Coronary artery (tissue), 2 donors: ENCODE measurements around the gene ATP1A1.

Source experiments
- DNase-seq: peaks from one replicate; pipeline ENCODE4 v3.0.0-alpha.2; 2017; ENCODE audit warnings: low spot score
- H3K27ac ChIP-seq, 2 donors: fragments of 200-600 bp; sonication (generic); one replicate each; pipeline ENCODE4 v1.5.1; 2016 to 2019
- H3K4me3 ChIP-seq: fragments of 200-600 bp; sonication (generic); 2 replicates; pipeline ENCODE4 v1.5.1; 2016; ENCODE audit warnings: mild to moderate bottlenecking, moderate library complexity
- TF ChIP-seq, protein P1 (sequence below): fragments of 200-600 bp; sonication (generic); IDR thresholded peaks from one replicate; pipeline ENCODE4 v1.5.1; 2019; ENCODE audit warnings: antibody characterized with exemption

ATP1A1 gene

DNA sequence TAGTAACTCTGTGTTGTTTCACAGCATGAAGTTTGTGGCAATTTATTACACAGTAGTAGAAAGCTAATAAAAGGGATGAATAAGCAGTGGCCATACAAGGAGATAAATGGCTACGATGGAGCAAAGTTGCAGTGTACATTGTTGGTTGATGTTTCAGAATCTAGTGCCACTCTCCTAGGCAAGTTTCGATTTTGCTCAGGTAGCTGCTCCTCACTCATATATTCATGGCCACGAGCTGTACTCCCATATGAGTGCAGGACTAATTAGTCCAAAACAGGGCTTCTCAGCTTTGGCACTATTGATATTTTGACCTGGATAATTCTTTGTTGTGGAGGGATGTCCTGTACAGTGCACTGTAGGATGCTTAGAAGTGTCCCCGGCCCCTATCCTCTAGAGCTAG is 30.0 kb upstream of the ATP1A1 start:
- Histone ChIP-seq H3K4me3 (no peak overlapping the region), H3K27ac (no peak overlapping the region)
- TF ChIP-seq, protein P1, sequence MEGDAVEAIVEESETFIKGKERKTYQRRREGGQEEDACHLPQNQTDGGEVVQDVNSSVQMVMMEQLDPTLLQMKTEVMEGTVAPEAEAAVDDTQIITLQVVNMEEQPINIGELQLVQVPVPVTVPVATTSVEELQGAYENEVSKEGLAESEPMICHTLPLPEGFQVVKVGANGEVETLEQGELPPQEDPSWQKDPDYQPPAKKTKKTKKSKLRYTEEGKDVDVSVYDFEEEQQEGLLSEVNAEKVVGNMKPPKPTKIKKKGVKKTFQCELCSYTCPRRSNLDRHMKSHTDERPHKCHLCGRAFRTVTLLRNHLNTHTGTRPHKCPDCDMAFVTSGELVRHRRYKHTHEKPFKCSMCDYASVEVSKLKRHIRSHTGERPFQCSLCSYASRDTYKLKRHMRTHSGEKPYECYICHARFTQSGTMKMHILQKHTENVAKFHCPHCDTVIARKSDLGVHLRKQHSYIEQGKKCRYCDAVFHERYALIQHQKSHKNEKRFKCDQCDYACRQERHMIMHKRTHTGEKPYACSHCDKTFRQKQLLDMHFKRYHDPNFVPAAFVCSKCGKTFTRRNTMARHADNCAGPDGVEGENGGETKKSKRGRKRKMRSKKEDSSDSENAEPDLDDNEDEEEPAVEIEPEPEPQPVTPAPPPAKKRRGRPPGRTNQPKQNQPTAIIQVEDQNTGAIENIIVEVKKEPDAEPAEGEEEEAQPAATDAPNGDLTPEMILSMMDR, result no peak
- no peak for DNase-seq

DNA sequence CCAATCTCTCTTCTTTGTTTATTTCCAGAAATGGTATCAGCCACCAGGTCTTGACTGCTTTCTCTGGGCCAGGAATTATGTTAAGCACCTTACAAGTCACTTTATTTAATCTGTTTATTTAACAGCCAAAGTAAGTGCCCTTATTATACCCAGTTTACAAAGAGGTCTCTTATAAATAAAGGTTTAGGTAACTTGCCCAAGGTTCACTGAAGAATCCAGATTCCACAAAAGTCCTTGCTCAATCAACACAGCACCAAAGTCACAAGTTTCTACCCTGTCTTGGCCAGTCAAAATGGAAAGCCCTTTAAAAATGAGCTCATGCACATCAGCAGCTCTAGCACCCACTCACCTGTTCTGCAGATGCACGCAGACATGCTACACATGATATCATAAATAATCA is 28.0 kb upstream of the ATP1A1 start:
- no peak overlapping the region for H3K27ac ChIP-seq
- H3K4me3 ChIP-seq, result no peak overlapping the region
- TF ChIP-seq, protein P1, result no peak
- DNase-seq, result no peak

DNA sequence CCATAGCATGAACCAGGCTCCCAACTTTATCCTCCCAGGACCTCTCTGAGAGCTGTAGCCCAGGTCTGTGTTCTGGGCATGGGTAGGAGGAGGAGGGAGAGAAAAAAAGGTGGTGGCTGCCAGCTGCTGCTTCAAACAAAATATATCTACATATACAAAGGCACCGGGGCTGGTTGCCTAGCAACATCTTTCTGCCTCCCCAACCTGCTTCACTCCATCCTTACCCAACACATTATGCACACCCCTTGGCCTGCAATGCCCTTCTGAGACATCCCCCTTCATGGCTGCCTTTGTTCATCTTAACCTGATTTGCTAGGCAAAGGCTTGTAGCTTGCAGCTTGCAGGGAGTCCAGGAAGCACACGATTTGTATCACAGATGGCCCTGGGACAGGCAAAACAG is 27.2 kb upstream of the ATP1A1 start:
- Histone ChIP-seq H3K4me3 (no peak overlapping the region), H3K27ac (no peak overlapping the region)
- TF ChIP-seq, protein P1, result no peak
- DNase-seq, result no peak

DNA sequence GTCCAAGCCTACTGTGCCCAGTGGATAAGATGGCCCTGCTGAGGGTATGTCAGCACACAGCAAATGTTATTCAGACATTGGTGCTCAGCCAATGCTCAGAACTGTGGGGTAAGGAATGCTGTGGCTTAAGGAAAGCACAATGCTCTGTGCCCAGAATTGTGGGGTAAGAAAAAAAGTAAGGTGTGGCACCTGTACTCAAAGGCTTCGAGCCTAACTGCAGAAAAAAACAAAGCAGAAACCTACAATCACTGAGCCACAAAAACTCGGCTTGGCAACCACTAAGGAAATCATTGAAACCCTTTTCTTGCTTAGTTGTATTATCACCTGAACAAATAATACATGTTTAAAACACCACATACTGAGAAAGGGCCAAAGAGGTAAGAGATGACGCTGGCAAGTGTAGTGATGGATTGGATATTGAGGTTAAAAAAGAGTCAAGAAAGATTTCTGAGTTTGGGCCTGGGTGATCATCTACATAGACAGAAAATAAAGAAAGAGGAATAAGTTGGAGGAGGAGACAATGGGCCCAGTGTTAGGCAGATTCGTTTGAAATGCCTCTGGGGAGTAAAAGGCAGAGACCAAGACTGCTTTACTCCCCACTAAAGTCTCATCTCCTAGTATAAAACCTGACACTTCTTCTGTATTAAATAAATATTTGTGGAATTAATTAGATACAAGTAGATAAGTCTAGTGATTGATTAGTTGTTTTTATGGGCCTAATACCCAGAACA is 25.9 kb upstream of the ATP1A1 start:
- Histone ChIP-seq H3K27ac (no peak overlapping the region), H3K4me3 (no peak overlapping the region)
- TF ChIP-seq, protein P1, result no peak
- no peak for DNase-seq

DNA sequence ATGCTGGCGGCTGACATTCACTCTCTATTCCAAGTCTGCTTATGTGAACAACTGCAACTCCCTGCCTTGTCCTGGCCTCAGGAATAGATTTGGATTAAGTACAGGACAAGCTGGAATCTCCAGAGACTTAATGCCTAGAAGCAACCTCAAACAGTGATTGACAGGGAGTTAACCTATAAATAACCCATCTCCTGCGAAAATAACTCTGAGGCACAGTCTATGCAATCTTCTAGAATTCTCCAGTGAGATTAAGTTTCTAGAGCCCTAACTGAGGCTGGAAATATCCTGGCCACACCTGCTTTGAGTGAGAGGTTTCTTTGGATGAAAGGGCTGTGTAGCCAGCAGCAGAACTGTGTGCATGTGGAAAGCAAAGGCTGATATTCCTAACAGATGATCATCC is 25.3 kb upstream of the ATP1A1 start:
- Histone ChIP-seq H3K27ac (no peak overlapping the region), H3K4me3 (no peak overlapping the region)
- TF ChIP-seq, protein P1, result no peak
- no peak for DNase-seq

DNA sequence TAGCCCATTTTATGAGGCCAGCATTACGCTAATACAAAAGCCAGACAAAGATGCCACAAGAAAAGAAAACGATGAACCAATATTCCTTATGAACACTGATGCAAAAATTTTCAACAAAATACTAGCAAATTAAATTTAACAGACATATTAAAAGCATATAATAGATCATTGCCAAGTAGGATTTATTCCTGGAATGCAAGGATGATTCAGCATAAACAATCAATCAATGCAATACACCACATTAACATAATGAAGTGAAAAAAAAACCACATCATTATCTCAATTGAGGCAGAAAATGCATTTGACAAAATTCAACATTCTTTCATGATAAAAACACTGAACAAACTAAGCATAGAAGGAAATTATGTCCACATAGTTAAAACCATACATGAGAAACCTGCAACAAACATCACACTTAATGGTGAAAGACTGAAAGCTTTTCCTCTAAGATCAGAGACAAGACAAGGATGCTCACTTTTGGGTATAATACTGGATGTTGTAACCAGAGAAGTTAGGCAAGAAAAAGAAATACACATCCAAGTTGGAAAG is 22.9 kb upstream of the ATP1A1 start:
- TF ChIP-seq, protein P1, result no peak
- H3K27ac ChIP-seq, result no peak overlapping the region
- no peak overlapping the region for H3K4me3 ChIP-seq
- DNase-seq, result no peak

DNA sequence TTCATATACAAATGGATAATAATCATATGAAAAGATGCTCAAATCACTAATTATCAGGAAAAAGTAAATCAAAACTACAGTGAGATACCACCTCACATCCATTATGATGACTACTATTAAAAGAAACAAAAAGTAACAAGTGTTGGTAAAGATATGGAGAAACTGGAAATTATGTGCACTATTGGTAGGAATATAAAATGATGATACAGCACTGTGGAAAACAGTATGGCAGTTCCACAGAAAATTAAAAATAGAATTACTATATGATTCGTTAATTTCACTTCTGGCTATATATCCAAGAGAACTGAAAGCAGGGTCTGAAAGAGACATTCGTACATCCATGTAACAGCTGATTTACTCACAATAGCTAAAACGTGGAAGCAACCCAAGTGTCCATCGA is 21.1 kb upstream of the ATP1A1 start:
- TF ChIP-seq, protein P1, result no peak
- Histone ChIP-seq H3K4me3 (no peak overlapping the region), H3K27ac (no peak overlapping the region)
- no peak for DNase-seq
